ENCODE results near the gene ZNF568.

ZNF568 gene

GRCh38 chr19:37007587-37008220 lies 91.6 kb downstream of the ZNF568 start:
- peak; percentile 47 for DNase-seq

DNA sequence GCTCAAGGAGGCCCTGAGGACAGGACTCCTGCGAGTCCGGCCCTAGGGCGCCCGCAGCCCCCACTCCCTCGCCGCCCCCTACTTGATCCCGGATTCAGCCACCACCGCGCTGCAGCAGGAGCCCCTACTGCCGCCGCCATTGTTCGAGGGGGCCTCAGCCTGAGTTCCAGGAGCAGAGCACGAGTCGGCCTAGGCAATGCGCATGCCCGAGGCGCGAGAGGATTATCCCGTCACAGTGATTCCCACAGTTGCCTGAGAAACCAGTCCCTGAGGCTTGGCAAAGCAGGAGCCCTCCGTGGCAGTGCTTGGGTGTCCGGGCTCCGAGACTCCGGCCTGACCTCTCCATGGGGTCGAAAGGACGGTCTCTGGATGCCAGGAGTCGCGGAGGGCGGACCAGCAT lies 93.7 kb downstream of the ZNF568 start:
- DNase-seq, result no peak

DNA sequence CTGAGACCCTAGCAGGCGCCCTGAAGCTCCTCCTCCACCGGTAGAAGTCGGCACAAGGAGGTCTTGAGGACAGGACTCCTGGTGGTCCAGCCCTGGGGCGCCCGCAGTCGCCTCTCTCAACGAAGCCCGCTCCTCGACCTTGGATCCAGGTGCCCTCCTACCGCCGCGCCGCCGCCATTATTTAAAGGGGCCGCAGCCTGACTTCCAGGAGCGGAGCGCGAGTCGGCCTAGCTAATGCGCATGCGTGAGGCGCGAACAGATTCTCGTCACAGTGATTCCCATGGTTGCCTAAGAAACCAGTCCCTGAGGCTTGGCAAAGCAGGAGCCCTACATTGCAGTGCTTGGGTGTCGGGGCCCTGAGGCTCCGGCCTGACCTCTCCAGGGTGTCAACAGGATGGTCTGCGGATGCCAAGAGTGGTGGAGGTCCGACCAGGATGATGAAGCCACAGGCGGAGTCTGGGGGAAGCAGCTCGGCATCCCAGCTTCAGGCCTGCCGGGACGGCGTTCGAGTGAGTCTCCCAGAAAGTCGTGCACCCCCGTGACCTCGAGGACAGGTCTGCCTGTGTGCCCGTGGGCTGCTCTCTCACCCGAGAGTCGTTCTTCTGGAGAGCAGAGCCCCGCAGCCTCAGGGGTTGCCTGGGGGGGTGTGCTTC lies 96.1 kb downstream of the ZNF568 start:
- no peak for DNase-seq

- DNase-seq, result no peak
These were observed 98.3 kb downstream of the ZNF568 start for GRCh38 chr19:37014456-37014855.

DNA sequence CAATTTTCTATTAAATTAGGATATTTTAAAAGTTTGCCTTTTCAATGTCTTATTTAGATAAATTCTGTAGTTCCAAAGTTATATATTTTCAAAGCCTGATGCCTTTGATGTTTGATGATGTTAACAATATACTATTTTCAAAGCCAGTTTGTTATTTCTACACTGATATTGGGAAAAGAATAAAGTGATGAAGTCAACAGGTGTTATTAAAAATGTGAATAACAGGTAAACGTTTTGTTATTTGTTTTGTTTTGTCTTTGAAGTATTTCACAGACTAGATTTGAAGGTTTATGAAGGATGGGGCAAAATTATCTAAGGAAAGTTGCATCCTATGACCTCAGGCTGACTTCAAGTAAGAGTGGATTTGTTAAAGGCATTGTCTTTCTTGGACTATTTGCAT lies 129.0 kb downstream of the ZNF568 start:
- no peak for DNase-seq
